ENCODE results near the gene GZMA.

The GZMA gene

GRCh38 chr5:55146080-55146479 is 43.6 kb downstream of the GZMA start:
- no peaks in the 10 kb centered on the region for H3K4me1 ChIP-seq (ENCODE audit: control insufficient read depth, insufficient read depth, low read length)
- TF ChIP-seq SP2 (tag by site-specific recombination; IDR thresholded peaks at IDR 0.05) (peak; percentile 29; the same call in 1 of the 2 replicates), SP3 (tag by site-specific recombination; IDR thresholded peaks at IDR 0.05) (no peak)
- H3K4me3 ChIP-seq (ENCODE audit: low read depth, low read length) = no peak overlapping the region
- CTCF ChIA-PET = interaction anchor here (0.6 to 3.8 kb wide), 29 partner anchors 8 to 1263 kb away, joined by 3 to 89 read pairs (median 4); partner anchors contain the start of gene GPX8
- no peaks in the 10 kb centered on the region for H3K36me3 ChIP-seq (ENCODE audit: control insufficient read depth in 2 of 2, insufficient read depth in 1 of 2, low read length in 2 of 2)
- H3K9me3 ChIP-seq (ENCODE audit: control insufficient read depth, insufficient read depth, low read depth, low read length) = no peaks in the 10 kb centered on the region
- no peak overlapping the region for H3K27ac ChIP-seq (ENCODE audit: extremely low read depth, low read depth, low read length)
- POLR2A ChIA-PET = no interaction called here

DNA sequence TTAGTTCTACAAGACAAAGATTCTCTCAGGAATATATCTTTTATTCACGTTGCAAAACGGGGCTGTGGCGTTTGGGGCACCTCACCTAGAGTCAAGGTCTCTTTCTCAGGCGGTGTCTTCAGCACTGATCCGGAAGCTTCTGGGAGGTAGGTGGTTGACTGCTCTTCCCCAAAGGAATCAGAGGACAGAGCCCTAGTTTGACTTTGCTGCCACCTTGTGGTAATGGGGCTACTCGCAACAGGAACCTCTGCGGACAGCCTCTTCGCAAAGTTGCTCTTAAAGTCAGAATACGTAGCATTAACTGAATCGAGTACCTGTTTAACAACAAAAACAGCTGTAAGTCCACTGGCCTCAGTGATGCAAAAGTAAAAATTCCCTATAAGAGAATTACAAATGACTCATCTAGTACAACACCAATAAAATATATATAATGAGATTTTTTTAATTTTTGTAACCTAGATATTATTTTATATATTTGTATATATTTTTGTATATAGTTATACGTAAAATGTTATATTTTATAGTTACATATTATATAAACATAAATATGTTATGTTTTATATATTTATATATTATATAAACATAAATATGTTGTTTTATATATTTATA is 44.2 kb downstream of the GZMA start:
- Histone ChIP-seq H3K36me3 (ENCODE audit: control insufficient read depth in 2 of 2, insufficient read depth in 1 of 2, low read length in 2 of 2) (no peaks in the 10 kb centered on the region), H3K4me1 (ENCODE audit: control insufficient read depth, insufficient read depth, low read length) (no peaks in the 10 kb centered on the region), H3K4me3 (ENCODE audit: low read depth, low read length) (no peak overlapping the region), H3K9me3 (ENCODE audit: control insufficient read depth, insufficient read depth, low read depth, low read length) (no peaks in the 10 kb centered on the region), H3K27ac (ENCODE audit: extremely low read depth, low read depth, low read length) (no peak overlapping the region)
- POLR2A ChIA-PET = no interaction called here
- CTCF ChIA-PET = interaction anchor here (0.6 to 3.8 kb wide), 32 partner anchors 8 to 1263 kb away, joined by 3 to 89 read pairs (median 4); partner anchors contain the start of gene GPX8
- TF ChIP-seq ZNF600 (tag by site-specific recombination; IDR thresholded peaks at IDR 0.05) (no peak), ZNF335 (tag by site-specific recombination; conservative IDR thresholded peaks at IDR 0.05) (peak; percentile 26; the same call in 1 of the 2 replicates), GLIS1 (tag by site-specific recombination; IDR thresholded peaks at IDR 0.05) (peak; percentile 44), GLIS2 (tag by site-specific recombination; IDR thresholded peaks at IDR 0.05) (no peak), ZSCAN30 (tag by site-specific recombination; IDR thresholded peaks at IDR 0.05) (peak; percentile 70; the same call in 1 of the 2 replicates), ZNF146 (tag by site-specific recombination; IDR thresholded peaks at IDR 0.05) (no peak), ZNF561 (tag by site-specific recombination; IDR thresholded peaks at IDR 0.05; ENCODE audit: borderline replicate concordance) (no peak), ZNF513 (tag by site-specific recombination; IDR thresholded peaks at IDR 0.05) (0 out of 2 replicates have a peak, but pooled peaks have one; percentile 11), ZNF654 (tag by site-specific recombination; IDR thresholded peaks at IDR 0.05; ENCODE audit: low read depth) (peak; percentile 96), IKZF3 (tag by site-specific recombination; IDR thresholded peaks at IDR 0.05) (0 out of 2 replicates have a peak, but pooled peaks have one; percentile 50), ZNF266 (tag by site-specific recombination; IDR thresholded peaks at IDR 0.05; ENCODE audit: low read depth) (no peak)
- TF ChIP-seq, protein P1, sequence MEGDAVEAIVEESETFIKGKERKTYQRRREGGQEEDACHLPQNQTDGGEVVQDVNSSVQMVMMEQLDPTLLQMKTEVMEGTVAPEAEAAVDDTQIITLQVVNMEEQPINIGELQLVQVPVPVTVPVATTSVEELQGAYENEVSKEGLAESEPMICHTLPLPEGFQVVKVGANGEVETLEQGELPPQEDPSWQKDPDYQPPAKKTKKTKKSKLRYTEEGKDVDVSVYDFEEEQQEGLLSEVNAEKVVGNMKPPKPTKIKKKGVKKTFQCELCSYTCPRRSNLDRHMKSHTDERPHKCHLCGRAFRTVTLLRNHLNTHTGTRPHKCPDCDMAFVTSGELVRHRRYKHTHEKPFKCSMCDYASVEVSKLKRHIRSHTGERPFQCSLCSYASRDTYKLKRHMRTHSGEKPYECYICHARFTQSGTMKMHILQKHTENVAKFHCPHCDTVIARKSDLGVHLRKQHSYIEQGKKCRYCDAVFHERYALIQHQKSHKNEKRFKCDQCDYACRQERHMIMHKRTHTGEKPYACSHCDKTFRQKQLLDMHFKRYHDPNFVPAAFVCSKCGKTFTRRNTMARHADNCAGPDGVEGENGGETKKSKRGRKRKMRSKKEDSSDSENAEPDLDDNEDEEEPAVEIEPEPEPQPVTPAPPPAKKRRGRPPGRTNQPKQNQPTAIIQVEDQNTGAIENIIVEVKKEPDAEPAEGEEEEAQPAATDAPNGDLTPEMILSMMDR (tag by site-specific recombination; IDR thresholded peaks at IDR 0.05) = peak; percentile 84
- TF ChIP-seq, protein P2, sequence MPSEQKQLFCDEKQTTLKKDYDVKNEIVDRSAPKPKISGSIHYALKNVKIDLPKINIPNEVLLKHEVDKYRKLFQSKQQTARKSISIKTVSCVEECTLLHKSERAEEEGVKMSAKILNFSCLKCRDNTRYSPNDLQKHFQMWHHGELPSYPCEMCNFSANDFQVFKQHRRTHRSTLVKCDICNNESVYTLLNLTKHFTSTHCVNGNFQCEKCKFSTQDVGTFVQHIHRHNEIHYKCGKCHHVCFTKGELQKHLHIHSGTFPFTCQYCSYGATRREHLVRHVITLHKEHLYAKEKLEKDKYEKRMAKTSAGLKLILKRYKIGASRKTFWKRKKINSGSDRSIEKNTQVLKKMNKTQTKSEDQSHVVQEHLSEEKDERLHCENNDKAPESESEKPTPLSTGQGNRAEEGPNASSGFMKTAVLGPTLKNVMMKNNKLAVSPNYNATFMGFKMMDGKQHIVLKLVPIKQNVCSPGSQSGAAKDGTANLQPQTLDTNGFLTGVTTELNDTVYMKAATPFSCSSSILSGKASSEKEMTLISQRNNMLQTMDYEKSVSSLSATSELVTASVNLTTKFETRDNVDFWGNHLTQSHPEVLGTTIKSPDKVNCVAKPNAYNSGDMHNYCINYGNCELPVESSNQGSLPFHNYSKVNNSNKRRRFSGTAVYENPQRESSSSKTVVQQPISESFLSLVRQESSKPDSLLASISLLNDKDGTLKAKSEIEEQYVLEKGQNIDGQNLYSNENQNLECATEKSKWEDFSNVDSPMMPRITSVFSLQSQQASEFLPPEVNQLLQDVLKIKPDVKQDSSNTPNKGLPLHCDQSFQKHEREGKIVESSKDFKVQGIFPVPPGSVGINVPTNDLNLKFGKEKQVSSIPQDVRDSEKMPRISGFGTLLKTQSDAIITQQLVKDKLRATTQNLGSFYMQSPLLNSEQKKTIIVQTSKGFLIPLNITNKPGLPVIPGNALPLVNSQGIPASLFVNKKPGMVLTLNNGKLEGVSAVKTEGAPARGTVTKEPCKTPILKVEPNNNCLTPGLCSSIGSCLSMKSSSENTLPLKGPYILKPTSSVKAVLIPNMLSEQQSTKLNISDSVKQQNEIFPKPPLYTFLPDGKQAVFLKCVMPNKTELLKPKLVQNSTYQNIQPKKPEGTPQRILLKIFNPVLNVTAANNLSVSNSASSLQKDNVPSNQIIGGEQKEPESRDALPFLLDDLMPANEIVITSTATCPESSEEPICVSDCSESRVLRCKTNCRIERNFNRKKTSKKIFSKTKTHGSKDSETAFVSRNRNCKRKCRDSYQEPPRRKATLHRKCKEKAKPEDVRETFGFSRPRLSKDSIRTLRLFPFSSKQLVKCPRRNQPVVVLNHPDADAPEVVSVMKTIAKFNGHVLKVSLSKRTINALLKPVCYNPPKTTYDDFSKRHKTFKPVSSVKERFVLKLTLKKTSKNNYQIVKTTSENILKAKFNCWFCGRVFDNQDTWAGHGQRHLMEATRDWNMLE (tag by site-specific recombination; conservative IDR thresholded peaks at IDR 0.05; ENCODE audit: low read depth) = peak; percentile 32; the same call in 1 of the 2 replicates
- TF ChIP-seq, protein P3, sequence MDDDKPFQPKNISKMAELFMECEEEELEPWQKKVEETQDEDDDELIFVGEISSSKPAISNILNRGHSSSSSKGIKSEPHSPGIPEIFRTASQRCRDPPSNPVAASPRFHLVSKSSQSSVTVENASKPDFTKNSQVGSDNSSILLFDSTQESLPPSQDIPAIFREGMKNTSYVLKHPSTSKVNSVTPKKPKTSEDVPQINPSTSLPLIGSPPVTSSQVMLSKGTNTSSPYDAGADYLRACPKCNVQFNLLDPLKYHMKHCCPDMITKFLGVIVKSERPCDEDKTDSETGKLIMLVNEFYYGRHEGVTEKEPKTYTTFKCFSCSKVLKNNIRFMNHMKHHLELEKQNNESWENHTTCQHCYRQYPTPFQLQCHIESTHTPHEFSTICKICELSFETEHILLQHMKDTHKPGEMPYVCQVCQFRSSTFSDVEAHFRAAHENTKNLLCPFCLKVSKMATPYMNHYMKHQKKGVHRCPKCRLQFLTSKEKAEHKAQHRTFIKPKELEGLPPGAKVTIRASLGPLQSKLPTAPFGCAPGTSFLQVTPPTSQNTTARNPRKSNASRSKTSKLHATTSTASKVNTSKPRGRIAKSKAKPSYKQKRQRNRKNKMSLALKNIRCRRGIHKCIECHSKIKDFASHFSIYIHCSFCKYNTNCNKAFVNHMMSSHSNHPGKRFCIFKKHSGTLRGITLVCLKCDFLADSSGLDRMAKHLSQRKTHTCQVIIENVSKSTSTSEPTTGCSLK (tag by site-specific recombination; IDR thresholded peaks at IDR 0.05) = no peak
- TF ChIP-seq, protein P4, sequence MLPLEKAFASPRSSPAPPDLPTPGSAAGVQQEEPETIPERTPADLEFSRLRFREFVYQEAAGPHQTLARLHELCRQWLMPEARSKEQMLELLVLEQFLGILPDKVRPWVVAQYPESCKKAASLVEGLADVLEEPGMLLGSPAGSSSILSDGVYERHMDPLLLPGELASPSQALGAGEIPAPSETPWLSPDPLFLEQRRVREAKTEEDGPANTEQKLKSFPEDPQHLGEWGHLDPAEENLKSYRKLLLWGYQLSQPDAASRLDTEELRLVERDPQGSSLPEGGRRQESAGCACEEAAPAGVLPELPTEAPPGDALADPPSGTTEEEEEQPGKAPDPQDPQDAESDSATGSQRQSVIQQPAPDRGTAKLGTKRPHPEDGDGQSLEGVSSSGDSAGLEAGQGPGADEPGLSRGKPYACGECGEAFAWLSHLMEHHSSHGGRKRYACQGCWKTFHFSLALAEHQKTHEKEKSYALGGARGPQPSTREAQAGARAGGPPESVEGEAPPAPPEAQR (tag by site-specific recombination; IDR thresholded peaks at IDR 0.05) = no peak
- TF ChIP-seq, protein P5, sequence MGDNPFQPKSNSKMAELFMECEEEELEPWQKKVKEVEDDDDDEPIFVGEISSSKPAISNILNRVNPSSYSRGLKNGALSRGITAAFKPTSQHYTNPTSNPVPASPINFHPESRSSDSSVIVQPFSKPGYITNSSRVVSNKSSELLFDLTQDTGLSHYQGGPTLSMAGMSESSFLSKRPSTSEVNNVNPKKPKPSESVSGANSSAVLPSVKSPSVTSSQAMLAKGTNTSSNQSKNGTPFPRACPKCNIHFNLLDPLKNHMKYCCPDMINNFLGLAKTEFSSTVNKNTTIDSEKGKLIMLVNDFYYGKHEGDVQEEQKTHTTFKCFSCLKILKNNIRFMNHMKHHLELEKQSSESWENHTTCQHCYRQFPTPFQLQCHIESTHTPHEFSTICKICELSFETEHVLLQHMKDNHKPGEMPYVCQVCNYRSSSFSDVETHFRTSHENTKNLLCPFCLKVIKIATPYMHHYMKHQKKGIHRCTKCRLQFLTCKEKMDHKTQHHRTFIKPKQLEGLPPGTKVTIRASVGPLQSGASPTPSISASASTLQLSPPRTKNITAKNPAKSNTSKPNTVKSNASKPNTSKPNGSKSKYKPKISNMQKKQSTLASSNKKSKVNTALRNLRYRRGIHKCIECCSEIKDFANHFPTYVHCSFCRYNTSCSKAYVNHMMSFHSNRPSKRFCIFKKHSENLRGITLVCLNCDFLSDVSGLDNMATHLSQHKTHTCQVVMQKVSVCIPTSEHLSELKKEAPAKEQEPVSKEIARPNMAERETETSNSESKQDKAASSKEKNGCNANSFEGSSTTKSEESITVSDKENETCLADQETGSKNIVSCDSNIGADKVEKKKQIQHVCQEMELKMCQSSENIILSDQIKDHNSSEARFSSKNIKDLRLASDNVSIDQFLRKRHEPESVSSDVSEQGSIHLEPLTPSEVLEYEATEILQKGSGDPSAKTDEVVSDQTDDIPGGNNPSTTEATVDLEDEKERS (tag by site-specific recombination; IDR thresholded peaks at IDR 0.05) = no peak

Measured in HEK293 (cell line).